GM18858 (cell line): Measurements from ENCODE around the gene FGD3.
"Not testable (repeated sequence)": the region's sequence is repeated elsewhere in the genome, so short reads cannot be mapped to it uniquely, and the experiment has no call there.

Experiments used
- ATAC-seq: cut with Tn5 transposase; IDR thresholded peaks from one replicate; pipeline ENCODE4 v1.9.1; 2021; ENCODE audit not compliant: unreplicated experiment

The FGD3 gene, protein sequence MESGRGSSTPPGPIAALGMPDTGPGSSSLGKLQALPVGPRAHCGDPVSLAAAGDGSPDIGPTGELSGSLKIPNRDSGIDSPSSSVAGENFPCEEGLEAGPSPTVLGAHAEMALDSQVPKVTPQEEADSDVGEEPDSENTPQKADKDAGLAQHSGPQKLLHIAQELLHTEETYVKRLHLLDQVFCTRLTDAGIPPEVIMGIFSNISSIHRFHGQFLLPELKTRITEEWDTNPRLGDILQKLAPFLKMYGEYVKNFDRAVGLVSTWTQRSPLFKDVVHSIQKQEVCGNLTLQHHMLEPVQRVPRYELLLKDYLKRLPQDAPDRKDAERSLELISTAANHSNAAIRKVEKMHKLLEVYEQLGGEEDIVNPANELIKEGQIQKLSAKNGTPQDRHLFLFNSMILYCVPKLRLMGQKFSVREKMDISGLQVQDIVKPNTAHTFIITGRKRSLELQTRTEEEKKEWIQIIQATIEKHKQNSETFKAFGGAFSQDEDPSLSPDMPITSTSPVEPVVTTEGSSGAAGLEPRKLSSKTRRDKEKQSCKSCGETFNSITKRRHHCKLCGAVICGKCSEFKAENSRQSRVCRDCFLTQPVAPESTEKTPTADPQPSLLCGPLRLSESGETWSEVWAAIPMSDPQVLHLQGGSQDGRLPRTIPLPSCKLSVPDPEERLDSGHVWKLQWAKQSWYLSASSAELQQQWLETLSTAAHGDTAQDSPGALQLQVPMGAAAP

DNA sequence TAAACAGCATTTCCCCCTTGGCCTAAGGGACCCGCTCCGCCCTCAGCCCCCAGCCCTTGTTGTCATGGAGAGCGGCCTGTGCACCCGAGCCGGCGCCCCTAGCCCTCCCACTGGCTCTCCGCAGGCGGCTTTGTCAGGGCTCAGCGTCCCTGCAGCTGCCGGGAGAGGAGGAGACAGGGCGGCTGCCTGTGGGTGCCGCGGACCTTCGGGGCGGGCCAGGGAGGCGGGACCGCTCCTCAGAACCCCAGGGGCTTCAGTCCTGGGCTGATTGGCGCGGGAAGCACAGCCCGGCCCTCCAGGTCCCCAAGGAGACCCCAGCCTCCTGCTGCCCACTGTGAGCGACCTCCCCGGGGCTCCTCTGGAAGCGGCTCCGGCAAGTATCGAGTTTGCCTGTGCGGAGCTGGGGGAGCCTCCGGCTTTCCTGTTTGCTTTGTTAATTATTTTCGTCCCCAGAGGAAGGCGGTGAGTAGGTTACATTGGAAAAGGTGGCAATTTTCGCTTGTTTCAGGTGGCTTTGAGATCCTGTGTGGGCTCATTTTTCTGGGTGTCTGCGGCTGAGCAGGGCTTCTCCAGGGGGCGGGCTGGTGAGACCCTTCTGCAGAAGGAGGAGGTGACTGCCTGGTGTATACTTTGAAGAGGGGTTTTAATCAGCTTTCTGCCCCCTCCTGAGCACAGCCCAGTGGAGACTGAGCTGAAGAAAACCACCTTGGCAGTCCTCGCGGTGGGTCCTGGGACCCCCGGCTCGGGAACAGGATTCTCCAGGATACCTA, at the start of gene FGD3:
Gene FGD3 (plus strand): TSS at position 256 of the 770 bp plus-strand sequence. CDS start 28,734 bp downstream, outside the sequence.
- no peak for ATAC-seq

DNA sequence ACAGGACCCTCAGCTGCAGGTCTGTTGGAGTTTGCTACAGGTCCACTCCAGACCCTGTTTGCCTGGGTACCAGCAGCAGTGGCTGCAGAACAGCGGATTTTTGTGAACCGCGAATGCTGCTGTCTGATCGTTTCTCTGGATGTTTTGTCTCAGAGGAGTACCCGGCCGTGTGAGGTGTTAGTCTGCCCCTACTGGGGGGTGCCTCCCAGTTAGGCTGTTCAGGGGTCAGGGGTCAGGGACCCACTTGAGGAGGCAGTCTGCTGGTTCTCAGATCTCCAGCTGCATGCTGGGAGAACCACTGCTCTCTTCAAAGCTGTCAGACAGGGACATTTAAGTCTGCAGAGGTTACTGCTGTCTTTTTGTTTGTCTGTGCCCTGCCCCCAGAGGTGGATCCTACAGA, 42.2 kb upstream of the FGD3 start:
- ATAC-seq = not testable (repeated sequence)

DNA sequence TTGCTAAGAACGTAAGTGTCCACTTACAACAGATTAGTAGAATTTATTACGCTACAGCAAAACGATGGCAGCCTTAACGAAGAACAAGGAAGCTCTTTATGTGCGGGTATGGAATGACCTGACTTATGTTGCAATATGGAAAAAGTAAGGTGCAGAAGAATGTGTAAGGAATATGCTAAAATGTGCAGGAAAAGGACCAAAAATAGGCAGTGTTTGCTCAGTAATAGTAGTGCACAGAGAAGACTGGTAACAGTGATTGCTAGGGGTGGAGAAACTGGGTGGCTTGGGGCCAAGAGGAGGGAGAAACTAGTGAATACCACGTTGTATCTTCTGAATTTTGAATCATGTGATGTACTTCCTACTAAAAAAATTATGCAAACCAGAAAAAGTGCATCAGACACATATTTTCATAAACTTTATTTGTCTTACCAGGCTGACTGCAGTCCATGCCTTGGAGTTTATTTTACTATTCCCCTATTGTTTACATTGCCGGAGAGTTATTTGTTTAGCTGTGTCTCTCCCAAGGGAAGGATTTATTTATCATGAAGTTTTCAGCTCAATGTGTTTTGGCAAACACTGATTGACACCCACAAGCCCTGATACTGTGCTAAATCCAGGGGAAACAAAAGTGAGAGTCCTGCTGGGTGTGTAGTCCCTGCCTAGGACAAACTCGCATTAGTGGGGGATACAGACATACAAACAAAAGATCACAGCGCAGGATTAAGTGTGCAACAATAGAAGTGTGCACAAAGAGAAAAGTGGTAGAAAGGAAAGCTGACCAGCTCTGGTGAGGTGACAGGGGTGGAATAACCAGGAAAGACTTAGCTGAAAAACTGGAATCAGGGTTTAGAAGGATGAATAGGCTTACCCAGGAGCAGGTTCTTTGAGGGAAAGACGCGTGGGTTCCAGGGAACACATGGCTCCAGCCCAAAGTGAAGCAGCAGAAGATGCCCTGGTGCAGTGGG, 35.5 kb upstream of the FGD3 start:
- no peak for ATAC-seq

DNA sequence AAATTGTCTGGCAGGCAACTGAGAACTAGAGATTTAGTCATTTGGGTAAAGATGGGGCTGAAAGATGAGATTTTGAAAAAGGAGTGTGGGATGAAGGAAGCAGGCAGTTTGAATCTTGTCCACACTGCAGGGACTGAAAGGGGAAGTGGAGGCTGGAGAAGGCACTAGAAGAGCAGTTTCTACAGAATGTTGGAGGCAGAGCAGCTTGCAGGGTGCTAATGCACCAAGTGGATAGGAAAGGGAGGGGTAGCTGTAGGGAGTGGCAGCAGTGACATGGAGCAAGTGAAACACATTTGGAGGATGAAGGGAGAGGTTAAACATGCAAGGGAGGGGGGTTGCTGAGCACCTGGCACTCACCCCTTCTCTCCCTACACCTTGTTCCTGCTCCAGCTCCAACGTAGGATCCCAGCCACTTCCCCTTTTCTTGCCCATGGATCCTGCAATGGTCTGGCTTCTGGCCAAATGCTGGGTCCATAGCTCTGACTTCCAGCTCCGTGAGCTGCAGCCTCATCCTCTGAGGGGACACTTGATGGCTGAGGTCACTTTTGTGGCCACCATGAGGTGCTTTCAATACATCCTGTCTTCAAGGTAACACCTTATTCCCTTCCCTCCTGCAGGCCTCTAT, 30.0 kb upstream of the FGD3 start:
- no peak for ATAC-seq

DNA sequence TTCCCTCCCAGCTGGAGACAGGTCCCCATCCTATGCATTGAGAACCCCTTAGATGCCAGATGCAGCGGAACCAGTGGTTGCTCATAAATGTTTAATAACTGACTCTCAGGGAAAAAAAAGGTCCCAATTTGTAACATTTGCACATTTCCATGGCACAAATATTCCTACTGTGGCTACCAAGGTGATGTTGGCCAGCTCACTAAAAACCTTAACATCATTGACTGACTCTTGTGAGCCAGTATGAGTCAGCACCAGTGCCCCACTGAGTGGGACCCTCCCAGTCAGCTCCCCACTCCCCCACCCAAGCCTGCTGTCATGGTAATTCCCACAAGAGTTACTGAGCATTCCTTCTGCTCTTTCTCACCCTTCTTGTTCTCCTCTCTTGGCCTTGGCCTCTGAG, 26.9 kb upstream of the FGD3 start:
- ATAC-seq = no peak

DNA sequence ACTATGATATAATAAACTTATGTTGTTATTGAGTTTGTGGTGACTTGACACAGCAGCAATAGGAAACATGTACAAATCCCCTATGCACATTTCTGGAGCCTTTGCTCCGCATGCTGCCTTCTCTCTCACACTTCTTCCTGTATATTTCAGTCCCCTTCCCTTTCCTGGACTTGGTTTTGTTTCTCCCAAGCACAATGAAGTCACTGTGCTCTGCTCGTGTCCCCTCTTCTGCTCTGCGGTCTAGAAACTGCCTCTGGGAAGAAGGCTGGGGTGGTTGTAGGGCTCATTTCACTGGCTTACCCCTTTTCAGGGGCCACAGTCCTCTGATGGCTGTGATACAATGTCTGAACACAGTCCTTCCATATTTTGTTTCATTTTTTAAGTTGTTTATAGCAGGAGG, 15.7 kb upstream of the FGD3 start:
- ATAC-seq = no peak

DNA sequence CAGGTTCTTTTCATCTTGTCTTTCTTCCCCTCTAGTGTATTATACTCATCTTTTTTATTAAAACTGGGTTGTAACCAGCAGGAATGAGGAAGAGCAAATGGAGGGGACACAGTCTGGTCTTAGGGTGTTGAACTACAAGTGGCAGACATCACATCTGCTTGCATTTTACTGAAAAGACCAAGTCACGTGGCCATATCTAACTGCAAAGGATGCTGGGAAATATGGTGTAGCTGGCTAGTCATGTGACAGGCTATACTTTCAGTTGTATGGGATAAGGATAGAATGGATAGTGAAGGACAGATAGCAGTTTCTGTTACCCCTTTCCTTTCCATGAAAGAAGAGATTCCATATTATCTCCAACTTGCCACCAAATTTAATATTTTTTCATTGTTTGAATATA, 13.0 kb upstream of the FGD3 start:
- ATAC-seq = no peak

DNA sequence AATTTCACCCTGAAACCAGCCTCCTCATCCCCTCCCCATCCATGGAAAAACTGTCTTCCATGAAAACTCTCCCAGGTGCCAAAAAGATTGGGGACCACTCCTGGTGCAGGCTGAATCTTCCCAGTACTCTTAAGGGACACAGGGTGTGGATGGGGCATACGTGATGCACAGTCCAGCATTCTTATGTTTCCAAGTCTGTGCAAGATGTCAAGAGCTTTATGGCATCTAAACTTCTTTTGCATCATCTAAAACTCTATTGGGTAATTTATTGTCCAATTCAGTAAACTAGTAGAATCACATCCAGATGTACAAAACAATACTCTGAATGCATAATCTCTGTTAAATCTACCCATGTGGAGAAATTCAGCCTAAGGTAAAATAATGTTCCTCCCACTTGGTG, 9.3 kb upstream of the FGD3 start:
- no peak for ATAC-seq

DNA sequence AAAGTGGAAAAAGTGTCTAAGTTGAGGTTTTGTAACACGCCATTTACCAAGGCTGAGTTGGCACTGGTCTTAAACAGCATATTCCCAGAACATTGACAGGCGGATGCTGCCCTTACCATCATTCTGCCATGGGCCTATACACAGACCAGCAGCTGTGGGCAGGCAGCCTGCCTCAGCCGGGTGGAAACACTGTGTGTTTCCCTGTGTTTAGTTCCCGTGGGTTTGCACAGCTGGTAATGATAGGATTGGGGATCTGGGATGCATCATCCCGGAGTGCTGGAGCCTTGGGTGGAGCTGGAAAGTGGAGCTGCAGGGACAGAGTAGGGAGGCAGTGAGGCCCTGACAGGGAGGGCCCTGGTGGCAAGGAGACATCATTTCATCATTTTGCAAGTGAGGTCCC, 5.5 kb upstream of the FGD3 start:
- no peak for ATAC-seq

DNA sequence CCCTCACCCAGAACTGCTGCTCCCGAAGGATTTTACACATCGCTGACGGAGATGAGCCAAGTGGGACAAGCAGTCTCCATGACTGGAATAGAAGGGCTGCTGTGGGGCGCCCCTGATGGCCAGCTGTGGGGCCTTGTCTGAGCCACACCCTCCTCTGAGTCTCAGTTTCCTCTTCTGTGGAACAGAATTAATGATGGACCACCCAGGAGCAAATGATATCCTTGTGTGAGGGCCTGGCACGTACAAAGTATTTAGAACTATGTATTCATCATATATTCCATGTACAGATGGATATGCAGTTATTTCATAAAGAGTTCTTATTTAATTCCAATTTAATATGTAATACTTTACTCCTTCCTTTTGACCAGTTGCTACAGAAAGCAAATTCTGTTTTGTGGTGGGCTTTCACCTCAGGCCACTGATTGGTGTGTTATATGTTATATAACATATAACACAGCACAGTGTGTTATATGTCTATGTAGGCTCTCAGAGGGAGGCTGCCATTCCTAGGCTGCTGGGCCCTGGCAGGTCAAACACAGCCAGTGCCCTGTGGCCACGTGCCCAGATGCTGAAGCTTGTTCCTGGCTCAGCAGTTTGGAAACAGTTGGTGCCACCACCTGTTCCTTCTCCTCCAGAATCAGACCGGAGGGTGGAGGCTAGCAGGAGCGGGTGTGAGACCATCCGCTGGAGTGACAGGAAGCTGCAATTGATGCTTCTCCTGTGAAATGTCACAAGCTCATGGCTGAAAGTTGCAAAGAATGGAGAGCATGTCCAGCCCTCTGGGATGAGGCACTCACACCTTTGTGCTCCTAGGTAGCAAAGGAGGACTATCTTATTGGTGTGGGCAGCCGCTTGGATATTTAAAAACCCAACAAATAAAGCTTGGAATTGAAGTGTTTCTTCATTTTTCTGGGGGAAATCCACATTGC, 4.4 kb upstream of the FGD3 start:
- ATAC-seq = no peak

DNA sequence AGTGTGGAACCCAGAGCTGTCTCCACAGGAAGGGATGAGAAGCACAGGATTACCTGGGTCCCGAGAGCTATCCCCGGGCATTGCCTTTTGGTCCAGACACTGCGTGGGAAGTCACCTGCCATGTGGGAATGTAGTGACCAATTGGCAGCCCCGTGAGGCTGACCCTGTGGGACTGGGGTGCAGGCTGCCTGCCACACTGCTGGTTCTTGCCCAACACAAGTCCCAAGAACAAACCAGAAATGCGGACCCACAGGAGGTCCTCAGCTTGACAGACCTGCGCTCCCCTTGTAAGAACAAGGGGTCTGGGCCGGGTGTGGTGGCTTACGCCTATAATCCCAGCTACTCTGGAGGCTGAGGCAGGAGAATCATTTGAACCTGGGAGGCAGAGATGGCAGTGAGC, 2.4 kb upstream of the FGD3 start:
- ATAC-seq = no peak

DNA sequence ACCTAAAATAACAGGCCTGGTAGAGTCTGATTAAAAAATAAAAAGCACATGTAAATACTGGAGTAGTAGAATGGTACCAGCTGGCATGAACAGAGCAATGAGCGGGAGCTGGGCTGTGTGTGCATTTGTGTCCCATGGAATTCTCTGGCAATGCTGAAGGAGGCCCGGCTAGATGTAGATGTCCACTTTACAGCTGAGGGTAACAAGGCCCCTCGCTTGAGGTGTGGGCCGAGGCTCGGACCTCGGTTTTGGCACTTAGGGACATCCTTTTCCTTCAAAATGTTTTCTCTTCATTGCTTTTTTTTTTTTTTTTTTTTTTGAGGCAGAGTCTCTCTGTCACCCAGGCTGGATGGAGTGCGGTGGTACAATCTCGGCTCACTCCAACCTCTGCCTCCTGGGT, 1.5 kb upstream of the FGD3 start:
- ATAC-seq = no peak

DNA sequence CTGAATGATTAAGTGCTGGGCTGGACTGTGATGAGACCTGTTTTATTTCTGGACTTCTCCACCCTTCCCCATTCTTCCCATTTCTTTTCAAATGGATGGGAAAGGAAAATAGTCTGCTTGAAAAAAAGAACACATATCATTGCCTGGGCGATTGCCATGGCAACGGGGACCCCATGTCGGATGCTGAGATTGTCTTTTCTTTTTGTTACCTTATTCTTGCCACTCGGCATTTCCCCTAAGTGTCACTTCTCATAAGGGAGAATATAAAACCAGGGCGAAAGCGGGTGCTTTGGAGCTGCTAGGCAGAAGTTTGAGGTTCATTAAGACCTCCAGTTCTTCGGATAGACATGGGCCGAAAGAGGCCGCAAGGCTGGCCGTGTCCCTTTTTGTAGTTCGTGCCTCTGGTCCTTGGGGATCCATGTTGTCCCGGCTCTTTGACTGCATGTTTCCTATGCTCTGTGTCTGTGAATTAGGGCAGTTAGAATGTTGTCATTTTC, 763 bp downstream of the FGD3 start:
- ATAC-seq = no peak

DNA sequence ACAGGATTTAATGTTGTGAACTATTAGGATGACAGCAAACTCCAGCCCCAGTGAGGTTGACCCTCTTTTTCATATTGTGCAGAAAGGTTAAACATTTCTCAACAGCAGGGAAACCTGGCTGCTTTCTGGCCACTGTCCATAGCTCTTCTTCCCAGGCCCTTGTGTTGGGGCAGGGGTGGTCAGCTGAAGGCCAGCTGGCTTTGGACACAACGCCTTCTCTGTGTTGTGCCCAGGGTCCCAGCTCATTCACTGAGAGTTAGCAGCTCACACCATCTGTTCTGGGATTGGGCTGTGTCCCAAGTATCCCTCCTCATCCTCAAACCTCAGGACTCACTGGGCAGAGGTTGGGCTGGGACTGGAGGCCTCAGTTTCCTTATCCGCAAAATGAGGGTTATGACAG, 1.3 kb downstream of the FGD3 start:
- ATAC-seq = no peak

DNA sequence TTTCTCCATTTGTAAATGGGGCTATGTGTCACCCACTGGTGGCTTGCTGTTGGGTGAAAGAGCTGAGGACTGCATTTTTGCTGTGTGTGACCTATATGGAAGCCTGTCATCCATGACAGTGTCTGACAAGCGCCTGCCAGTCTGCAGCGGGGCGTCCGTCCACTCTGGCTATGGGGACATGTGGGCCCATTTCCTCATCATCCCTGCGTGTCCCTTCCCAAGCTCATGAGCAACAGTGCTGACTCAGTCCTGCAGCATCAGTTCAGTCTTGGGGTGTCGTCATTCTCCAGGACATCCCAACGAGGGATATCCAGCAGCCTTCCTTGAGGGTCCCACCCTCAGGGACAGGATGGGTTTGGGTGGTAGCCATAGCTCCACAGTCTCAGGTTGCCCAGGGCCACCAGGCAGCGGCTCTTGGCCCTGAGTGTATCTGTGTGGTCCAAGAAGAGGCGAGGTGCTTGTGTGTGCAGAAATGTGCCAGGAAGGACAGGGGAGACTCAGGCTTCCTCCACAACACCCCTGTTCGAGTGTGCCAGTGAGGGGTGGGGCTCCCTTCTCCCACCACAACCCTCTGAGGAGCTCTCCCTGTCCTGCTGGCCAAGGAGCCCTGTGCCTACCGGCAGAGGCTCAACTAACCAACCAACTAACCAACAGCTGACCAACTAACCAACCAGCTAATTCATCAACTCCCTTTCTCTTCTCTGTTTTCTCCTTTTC, 2.1 kb downstream of the FGD3 start:
- no peak for ATAC-seq

DNA sequence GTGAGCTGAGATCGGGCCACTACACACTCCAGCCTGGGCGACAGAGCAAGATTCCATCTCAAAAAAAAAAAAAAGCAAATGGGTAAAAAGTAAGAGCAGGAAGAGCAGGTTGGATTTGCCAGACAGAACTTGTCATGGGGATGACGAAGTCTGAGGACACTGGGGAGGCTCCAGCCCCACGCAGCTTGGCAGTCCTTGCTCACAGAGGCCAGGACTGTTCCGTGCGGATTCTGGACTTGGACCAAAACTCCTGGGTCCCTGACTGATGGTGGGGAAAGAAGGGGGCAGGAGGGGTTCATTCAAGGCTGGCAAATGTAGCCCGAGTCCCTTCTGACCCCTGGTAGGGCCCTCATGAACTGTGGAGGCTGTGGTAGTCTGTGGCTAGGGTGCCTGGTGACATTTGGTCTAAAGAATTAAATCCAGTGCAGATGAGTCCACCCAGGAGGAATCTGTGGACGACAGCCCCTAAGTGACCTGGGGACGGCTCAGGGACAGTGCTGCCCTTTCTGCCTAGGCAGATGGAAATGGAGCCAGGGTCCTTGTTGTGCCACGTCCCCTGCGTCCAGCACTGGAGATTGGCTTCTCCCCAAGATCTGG, 3.1 kb downstream of the FGD3 start:
- ATAC-seq = no peak

DNA sequence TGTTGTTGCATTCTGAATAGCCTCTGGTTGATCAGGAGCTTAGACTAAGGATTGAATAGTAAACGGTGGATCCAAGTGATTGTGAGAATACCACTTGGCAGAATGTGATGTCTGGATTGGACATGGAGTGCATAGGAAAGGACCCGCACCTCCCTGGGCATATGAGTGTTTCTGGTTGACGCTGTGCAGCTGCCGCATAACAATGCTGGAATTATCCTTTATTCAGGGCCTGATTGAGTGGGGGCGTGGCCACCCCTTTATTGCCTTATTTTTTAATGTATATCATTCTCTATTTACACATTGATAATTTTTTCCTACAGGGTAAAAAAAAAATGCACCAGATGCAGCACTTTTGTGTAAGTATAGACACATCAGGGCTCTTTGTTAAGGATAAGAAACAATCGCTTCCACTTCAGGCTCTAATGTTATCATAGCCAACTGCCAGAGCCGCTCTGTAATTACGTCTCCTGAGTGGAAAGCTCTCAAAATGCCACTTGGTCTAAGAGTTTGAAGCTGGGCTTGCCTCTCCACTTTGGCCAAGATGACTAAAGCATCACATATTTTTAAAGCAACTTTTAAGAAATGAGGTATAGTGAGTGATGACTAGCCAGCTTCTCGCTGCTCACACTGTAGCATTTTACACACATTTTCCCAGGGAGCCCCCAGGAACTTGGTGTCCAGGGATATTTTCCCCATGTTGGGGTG, 5.7 kb downstream of the FGD3 start:
- ATAC-seq = no peak
